GM23248 (cell line): ENCODE results near the gene SLC9C1. TPM values are rescaled to one million over a fixed set of nuclear protein-coding genes. Genes with fewer than 3 reads are reported as not detected.

ENCODE experiments used
- DNase-seq: peaks from one replicate; pipeline ENCODE4 v3.0.0-alpha.2; 2015
- H2AFZ ChIP-seq: fragments of 200-600 bp; sonication (generic); 2 replicates; pipeline ENCODE4 v1.6.1; 2016; ENCODE audit warnings: antibody characterized with exemption
- H3F3A ChIP-seq: fragments of 200-600 bp; sonication (generic); 2 replicates; pipeline ENCODE4 v1.6.1; 2016; ENCODE audit warnings: mild to moderate bottlenecking, antibody characterized with exemption, mixed run types; ENCODE audit not compliant: insufficient read depth
- H3K27ac ChIP-seq: fragments of 200-600 bp; sonication (generic); 2 replicates; pipeline ENCODE4 v1.5.1; 2016; ENCODE audit warnings: mild to moderate bottlenecking
- H3K27me3 ChIP-seq: fragments of 200-600 bp; sonication (generic); replicated peaks from 2 replicates; pipeline ENCODE4 v1.6.1; 2016; ENCODE audit warnings: mild to moderate bottlenecking; ENCODE audit not compliant: insufficient read depth
- H3K36me3 ChIP-seq: fragments of 200-600 bp; sonication (generic); 2 replicates; pipeline ENCODE4 v1.6.1; 2016; ENCODE audit warnings: low read depth, mild to moderate bottlenecking
- H3K4me1 ChIP-seq: fragments of 200-600 bp; sonication (generic); 2 replicates; pipeline ENCODE4 v1.6.1; 2016; ENCODE audit warnings: mild to moderate bottlenecking; ENCODE audit not compliant: insufficient read depth
- H3K4me2 ChIP-seq: fragments of 200-600 bp; sonication (generic); one replicate; pipeline ENCODE4 v1.6.1; 2016; ENCODE audit warnings: mild to moderate bottlenecking; ENCODE audit not compliant: unreplicated experiment
- H3K4me3 ChIP-seq: fragments of 200-600 bp; sonication (generic); 2 replicates; pipeline ENCODE4 v1.5.1; 2016; ENCODE audit warnings: mild to moderate bottlenecking
- H3K79me2 ChIP-seq: fragments of 200-600 bp; sonication (generic); 2 replicates; pipeline ENCODE4 v1.6.1; 2016; ENCODE audit warnings: mild to moderate bottlenecking; ENCODE audit not compliant: insufficient read depth
- H3K9ac ChIP-seq: fragments of 200-600 bp; sonication (generic); 2 replicates; pipeline ENCODE4 v1.6.1; 2016; ENCODE audit warnings: mild to moderate bottlenecking
- H3K9me2 ChIP-seq: fragments of 200-600 bp; sonication (generic); 2 replicates; pipeline ENCODE4 v1.6.1; 2016; ENCODE audit warnings: mixed run types, mild to moderate bottlenecking, moderate library complexity; ENCODE audit not compliant: insufficient read depth
- H3K9me3 ChIP-seq: fragments of 200-600 bp; sonication (generic); one replicate; pipeline ENCODE4 v1.6.1; 2017; ENCODE audit warnings: low read depth
- H4K20me1 ChIP-seq: fragments of 200-600 bp; sonication (generic); 2 replicates; pipeline ENCODE4 v1.6.0; 2016; ENCODE audit not compliant: insufficient read depth
- EZH2 ChIP-seq: fragments of 200-600 bp; sonication (generic); IDR thresholded peaks from 2 replicates; pipeline ENCODE4 v1.6.1; 2018; ENCODE audit warnings: antibody characterized with exemption, mild to moderate bottlenecking; ENCODE audit not compliant: insufficient read depth, poor library complexity, severe bottlenecking
- EZH2phosphoT487 ChIP-seq: fragments of 200-600 bp; sonication (generic); IDR thresholded peaks from 2 replicates; pipeline ENCODE4 v1.6.1; 2018; ENCODE audit warnings: antibody characterized with exemption, moderate library complexity, mild to moderate bottlenecking, low read depth; ENCODE audit not compliant: insufficient read depth
- WGBS, 2 experiments: methylation state at CpG; one replicate each; pipeline ENCODE4 v1.1.6; 2015 to 2017; ENCODE audit warnings: low lambda C conversion rate in 2 of 2, low coverage in 1 of 2; ENCODE audit errors: missing lambda C conversion rate in 2 of 2; 5-methylcytosine and 5-hydroxymethylcytosine counted together
- in situ Hi-C: fragments of 300-500 bp; cut with MboI; formaldehyde crosslinking; loops from 2 replicates; pipeline ENCODE4 v1.15.0; 2020
- polyA plus RNA-seq: library from polyadenylated mRNA; unstranded; fragments of >200 nt; fragmentation: Nextera tagmentation; extraction: Ambion mirVana; gene quantifications from 2 replicates; pipeline ENCODE4 v1.2.1, GENCODE V29; 2016
- total RNA-seq: library from RNA; depleted of rRNA; stranded (reverse); fragments of >200 nt; shearing (Covaris generic); gene quantifications from 2 replicates; pipeline ENCODE4 v1.2.3, GENCODE V29; 2014

The SLC9C1 gene
- total and polyA plus RNA-seq, 2 experiments from 2014 or later = not detected

- no peaks in the 10 kb centered on the region for H3K9me2 ChIP-seq
- H3F3A ChIP-seq = no peaks in the 10 kb centered on the region
- H3K4me3 ChIP-seq = no peak overlapping the region
- WGBS, 2 experiments = 77 to 80% methylated on average over 8 of the region's 8 CpGs
- H3K9ac ChIP-seq = no peak overlapping the region
- no peaks in the 10 kb centered on the region; the same call in 1 of the 2 replicates for H3K27me3 ChIP-seq
- H3K79me2 ChIP-seq = no peaks in the 10 kb centered on the region
- H4K20me1 ChIP-seq = no peaks in the 10 kb centered on the region
- peaks cover 1% of the 10 kb centered on the region; the same call in 1 of the 2 replicates for H3K4me1 ChIP-seq
- no peaks in the 10 kb centered on the region for H3K9me3 ChIP-seq
- no peak overlapping the region for H2AFZ ChIP-seq
- H3K36me3 ChIP-seq = no peaks in the 10 kb centered on the region
- TF ChIP-seq EZH2 (no peak), EZH2phosphoT487 (no peak)
- DNase-seq = no peak
- H3K27ac ChIP-seq = no peak overlapping the region
- in situ Hi-C loops = loop anchor here (25.0 kb wide), 1 partner anchor 378 kb away; no protein-coding TSS in a partner anchor
- H3K4me2 ChIP-seq = no peak overlapping the region
Measured at GRCh38 chr3:112134335-112135124, 159.5 kb downstream of the SLC9C1 start.

- no peak for DNase-seq
- H4K20me1 ChIP-seq = no peaks in the 10 kb centered on the region
- H3K27ac ChIP-seq = no peak overlapping the region
- WGBS, 2 experiments = 41 to 58% methylated on average over 5 of the region's 5 CpGs
- no peak overlapping the region for H3K4me2 ChIP-seq
- H3K9me3 ChIP-seq = no peaks in the 10 kb centered on the region
- H3K27me3 ChIP-seq = no peaks in the 10 kb centered on the region
- H3K9me2 ChIP-seq = no peaks in the 10 kb centered on the region
- H3K4me1 ChIP-seq = peaks cover 8% of the 10 kb centered on the region; the same call in 1 of the 2 replicates
- no peaks in the 10 kb centered on the region for H3K36me3 ChIP-seq
- no peak overlapping the region for H3K9ac ChIP-seq
- TF ChIP-seq EZH2 (no peak), EZH2phosphoT487 (no peak)
- H3K4me3 ChIP-seq = no peak overlapping the region
- in situ Hi-C loops = loop anchor here (25.0 kb wide), 1 partner anchor 379 kb away; no protein-coding TSS in a partner anchor
- no peak overlapping the region for H2AFZ ChIP-seq
- H3F3A ChIP-seq = no peaks in the 10 kb centered on the region
- no peaks in the 10 kb centered on the region for H3K79me2 ChIP-seq
Measured at GRCh38 chr3:112133626-112134334, 160.2 kb downstream of the SLC9C1 start.

- WGBS, 2 experiments = 79 to 84% methylated on average over 5 of the region's 5 CpGs
- H4K20me1 ChIP-seq = no peaks in the 10 kb centered on the region
- no peaks in the 10 kb centered on the region for H3F3A ChIP-seq
- no peaks in the 10 kb centered on the region for H3K9me2 ChIP-seq
- peaks cover 8% of the 10 kb centered on the region; the same call in 1 of the 2 replicates for H3K4me1 ChIP-seq
- in situ Hi-C loops = loop anchor here (25.0 kb wide), 1 partner anchor 379 kb away; no protein-coding TSS in a partner anchor
- TF ChIP-seq EZH2 (no peak), EZH2phosphoT487 (no peak)
- no peak for DNase-seq
- no peak within 1 kb of the TSS for H3K4me2 ChIP-seq
- no peak within 1 kb of the TSS for H3K4me3 ChIP-seq
- H3K27me3 ChIP-seq = no peaks in the 10 kb centered on the region
- H3K9ac ChIP-seq = no peak within 1 kb of the TSS
- no peaks in the 10 kb centered on the region for H3K79me2 ChIP-seq
- H2AFZ ChIP-seq = no peak within 1 kb of the TSS
- no peak within 1 kb of the TSS for H3K27ac ChIP-seq
- H3K36me3 ChIP-seq = no peaks in the 10 kb centered on the region
- no peaks in the 10 kb centered on the region for H3K9me3 ChIP-seq
Measured at GRCh38 chr3:112132975-112133448, 161.0 kb downstream of the SLC9C1 start, which contains the start of gene GCSAM. Gene GCSAM (minus strand): TSS chr3:112133248. CDS start chr3:112133120, 128 bp downstream.

- no peaks in the 10 kb centered on the region for H3K27me3 ChIP-seq
- no peak overlapping the region for H3K27ac ChIP-seq
- no peak for DNase-seq
- 95 to 100% methylated on average over 1 of the region's 1 CpG for WGBS, 2 experiments
- in situ Hi-C loops = loop anchor here (25.0 kb wide), 1 partner anchor 380 kb away; no protein-coding TSS in a partner anchor
- H3K36me3 ChIP-seq = no peaks in the 10 kb centered on the region
- H4K20me1 ChIP-seq = no peaks in the 10 kb centered on the region
- no peak overlapping the region for H2AFZ ChIP-seq
- no peaks in the 10 kb centered on the region for H3K9me2 ChIP-seq
- TF ChIP-seq EZH2 (no peak), EZH2phosphoT487 (no peak)
- H3K9ac ChIP-seq = no peak overlapping the region
- peaks cover 8% of the 10 kb centered on the region; the same call in 1 of the 2 replicates for H3K4me1 ChIP-seq
- no peaks in the 10 kb centered on the region for H3K79me2 ChIP-seq
- no peaks in the 10 kb centered on the region for H3K9me3 ChIP-seq
- no peak overlapping the region for H3K4me2 ChIP-seq
- no peaks in the 10 kb centered on the region for H3F3A ChIP-seq
- H3K4me3 ChIP-seq = no peak overlapping the region
Measured at GRCh38 chr3:112132554-112132953, 161.5 kb downstream of the SLC9C1 start.
